ENCODE results near the gene FOXP4.

Gene FOXP4

GRCh38 chr6:41511443-41512060 is 34.6 kb upstream of the FOXP4 start:
- in situ Hi-C loops (cut with MboI; ENCODE audit: low sequenced_read_pairs, unreplicated experiment), result no loop called here
- no peak for DNase-seq (ENCODE audit: low spot score)
- TF ChIP-seq CTCF (IDR thresholded peaks at IDR 0.05; ENCODE audit: borderline replicate concordance, control extremely low read depth, extremely low read depth, insufficient read depth, missing control alignments), result no peak

GRCh38 chr6:41512146-41512701 is 34.0 kb upstream of the FOXP4 start:
- no peak for TF ChIP-seq CTCF (IDR thresholded peaks at IDR 0.05; ENCODE audit: borderline replicate concordance, control extremely low read depth, extremely low read depth, insufficient read depth, missing control alignments)
- in situ Hi-C loops (cut with MboI; ENCODE audit: low sequenced_read_pairs, unreplicated experiment), result no loop called here

GRCh38 chr6:41515995-41516394 is 30.2 kb upstream of the FOXP4 start:
- in situ Hi-C loops (cut with MboI; ENCODE audit: low sequenced_read_pairs, unreplicated experiment), result no loop called here
- DNase-seq (ENCODE audit: low spot score), result no peak
- TF ChIP-seq CTCF (IDR thresholded peaks at IDR 0.05; ENCODE audit: borderline replicate concordance, control extremely low read depth, extremely low read depth, insufficient read depth, missing control alignments), result no peak

More at GRCh38 chr6:41512146-41512701, 34.0 kb upstream of the FOXP4 start:
- no peak for DNase-seq (ENCODE audit: low spot score)

- in situ Hi-C loops (cut with MboI; ENCODE audit: low sequenced_read_pairs, unreplicated experiment), result no loop called here
- no peak for TF ChIP-seq CTCF (IDR thresholded peaks at IDR 0.05; ENCODE audit: borderline replicate concordance, control extremely low read depth, extremely low read depth, insufficient read depth, missing control alignments)
- no peak for DNase-seq (ENCODE audit: low spot score)
These were observed 28.1 kb upstream of the FOXP4 start for GRCh38 chr6:41518118-41518517.

- in situ Hi-C loops (cut with MboI; ENCODE audit: low sequenced_read_pairs, unreplicated experiment), result no loop called here
- no peak for TF ChIP-seq CTCF (IDR thresholded peaks at IDR 0.05; ENCODE audit: borderline replicate concordance, control extremely low read depth, extremely low read depth, insufficient read depth, missing control alignments)
- no peak for DNase-seq (ENCODE audit: low spot score)
These were observed 26.9 kb upstream of the FOXP4 start for GRCh38 chr6:41519305-41519744.

GRCh38 chr6:41519745-41520699 is 26.2 kb upstream of the FOXP4 start:
- in situ Hi-C loops (cut with MboI; ENCODE audit: low sequenced_read_pairs, unreplicated experiment), result no loop called here
- DNase-seq (ENCODE audit: low spot score), result no peak
- no peak for TF ChIP-seq CTCF (IDR thresholded peaks at IDR 0.05; ENCODE audit: borderline replicate concordance, control extremely low read depth, extremely low read depth, insufficient read depth, missing control alignments)
